NCI-H345 (cell line): ENCODE data around the gene F7.

Experiments used
- DNase-seq: peaks from one replicate; lab custom pipeline; 2025; lab: John Stamatoyannopoulos, UW

Gene F7

DNA sequence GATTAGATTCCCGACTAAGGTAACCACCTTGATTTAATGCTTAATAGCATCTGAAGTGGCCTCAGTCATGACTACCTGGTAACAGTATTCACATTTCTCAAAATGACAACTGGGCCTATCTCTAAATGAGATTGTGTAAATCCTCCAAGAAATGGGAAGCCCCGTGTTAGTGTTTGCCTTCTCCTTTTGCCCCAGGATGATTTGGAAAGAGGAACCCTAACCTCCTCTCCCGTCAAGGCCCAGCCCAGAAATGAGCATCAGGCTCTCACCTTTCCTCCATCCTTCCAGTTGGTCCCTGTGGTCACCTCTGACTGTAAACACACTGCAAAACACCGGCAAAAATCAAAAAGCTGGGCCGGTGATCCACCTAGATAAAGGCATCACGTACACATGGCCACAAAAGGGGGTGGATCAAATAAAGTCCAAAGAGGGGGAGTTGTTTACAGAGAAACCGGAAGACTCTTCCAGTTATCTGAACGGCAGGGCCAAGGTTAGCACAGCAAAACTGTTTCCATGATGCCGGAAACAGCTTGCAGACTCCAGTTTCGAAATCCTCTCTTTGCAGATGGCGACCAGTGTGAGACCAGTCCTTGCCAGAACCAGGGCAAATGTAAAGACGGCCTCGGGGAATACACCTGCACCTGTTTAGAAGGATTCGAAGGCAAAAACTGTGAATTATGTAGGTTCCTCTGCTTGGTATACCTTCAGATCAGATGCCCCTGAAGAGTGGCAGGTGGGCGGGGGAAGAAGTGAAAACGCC is 33.4 kb downstream of the F7 start:
- DNase-seq: no peak

DNA sequence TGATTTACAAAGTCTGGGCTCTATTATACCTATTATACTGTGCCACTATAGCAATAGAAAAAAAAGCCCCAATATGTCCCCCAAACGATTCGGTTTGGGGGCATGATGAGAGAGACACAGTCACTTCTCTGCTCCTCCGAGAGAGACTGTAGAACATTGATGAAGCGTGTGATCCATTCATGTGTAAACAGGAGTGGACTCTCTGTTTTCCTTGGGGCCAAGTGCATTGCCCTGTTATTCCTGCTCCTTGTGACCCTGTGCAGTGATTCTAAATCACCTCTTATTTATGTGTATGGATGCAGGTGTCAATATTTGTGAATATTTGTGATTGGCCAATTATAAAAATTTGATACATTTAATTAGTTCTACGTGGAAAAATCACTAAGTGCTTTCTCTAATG is 34.0 kb downstream of the F7 start:
- no peak for DNase-seq

GRCh38 chr13:113140677-113141600 is 35.3 kb downstream of the F7 start:
- no peak for DNase-seq

DNA sequence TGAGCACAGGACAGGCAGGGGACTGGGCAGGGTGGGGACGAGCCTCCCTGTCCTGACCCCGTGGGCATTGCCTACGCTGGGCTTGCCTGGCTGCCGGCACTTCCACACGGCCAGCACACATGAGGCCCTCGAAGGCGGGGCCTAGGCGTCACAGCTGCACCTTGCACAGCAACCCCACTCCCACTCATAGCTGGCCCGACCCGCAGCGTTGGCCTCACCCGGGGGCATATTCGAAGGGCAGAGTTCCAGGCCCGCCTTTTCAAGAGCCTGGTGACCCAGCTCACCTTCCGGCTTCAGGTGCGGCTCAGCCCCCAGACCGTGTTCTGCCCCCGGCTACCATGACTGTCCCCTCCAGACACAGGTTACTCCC is 36.0 kb downstream of the F7 start:
- no peak for DNase-seq

DNA sequence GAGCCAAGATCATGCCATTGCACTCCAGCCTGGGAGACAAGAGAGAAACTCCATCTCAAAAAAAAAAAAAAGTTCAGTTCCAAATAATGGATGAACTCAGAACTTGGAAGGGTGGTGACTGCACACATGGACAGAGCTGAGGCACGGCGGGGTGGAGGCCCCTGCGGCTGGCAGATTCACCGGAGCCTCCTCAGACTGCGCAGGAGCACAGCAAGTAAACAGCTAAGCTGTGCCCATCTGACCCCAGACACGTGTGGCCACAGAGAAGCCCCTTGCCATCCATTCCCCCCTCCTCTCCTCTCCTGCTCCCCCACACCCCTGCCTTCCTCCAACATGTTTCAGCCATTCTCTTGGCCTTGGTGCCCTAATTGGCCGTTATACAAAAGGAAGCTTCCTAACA is 37.3 kb downstream of the F7 start:
- no peak for DNase-seq

- DNase-seq: no peak
Observed at GRCh38 chr13:113143466-113144254, 38.1 kb downstream of the F7 start.

- DNase-seq: no peak
Observed at GRCh38 chr13:113144255-113144629, 38.7 kb downstream of the F7 start.

GRCh38 chr13:113145496-113145895 is 39.9 kb downstream of the F7 start:
- DNase-seq: no peak

GRCh38 chr13:113145911-113146598 is 40.5 kb downstream of the F7 start:
- no peak for DNase-seq

DNA sequence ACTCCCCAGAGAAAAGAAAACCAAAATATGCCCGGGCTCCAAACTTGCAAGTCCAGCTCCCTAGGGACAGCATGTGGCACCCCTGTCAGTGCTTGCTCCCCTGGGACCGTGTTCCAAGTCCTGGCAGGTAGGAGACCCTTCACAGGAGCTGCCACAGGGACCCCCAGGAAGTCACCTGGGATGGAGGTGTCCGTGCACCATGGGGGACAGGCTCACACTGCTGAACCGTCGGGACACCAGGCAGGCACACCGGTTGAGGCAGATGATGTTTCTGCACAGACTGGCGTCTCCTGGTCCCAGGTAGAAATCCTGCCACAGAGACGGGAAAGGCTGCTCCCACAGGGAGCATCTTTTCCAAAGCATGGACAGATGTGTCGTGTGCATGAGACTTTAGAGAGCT is 41.2 kb downstream of the F7 start:
- DNase-seq: no peak

GRCh38 chr13:113147206-113147605 is 41.6 kb downstream of the F7 start:
- DNase-seq: no peak

GRCh38 chr13:113148407-113148806 is 42.8 kb downstream of the F7 start:
- DNase-seq: no peak

DNA sequence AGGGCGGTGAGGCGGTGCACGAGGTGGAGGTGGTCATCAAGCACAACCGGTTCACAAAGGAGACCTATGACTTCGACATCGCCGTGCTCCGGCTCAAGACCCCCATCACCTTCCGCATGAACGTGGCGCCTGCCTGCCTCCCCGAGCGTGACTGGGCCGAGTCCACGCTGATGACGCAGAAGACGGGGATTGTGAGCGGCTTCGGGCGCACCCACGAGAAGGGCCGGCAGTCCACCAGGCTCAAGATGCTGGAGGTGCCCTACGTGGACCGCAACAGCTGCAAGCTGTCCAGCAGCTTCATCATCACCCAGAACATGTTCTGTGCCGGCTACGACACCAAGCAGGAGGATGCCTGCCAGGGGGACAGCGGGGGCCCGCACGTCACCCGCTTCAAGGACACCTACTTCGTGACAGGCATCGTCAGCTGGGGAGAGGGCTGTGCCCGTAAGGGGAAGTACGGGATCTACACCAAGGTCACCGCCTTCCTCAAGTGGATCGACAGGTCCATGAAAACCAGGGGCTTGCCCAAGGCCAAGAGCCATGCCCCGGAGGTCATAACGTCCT is 43.4 kb downstream of the F7 start:
- DNase-seq: no peak

GRCh38 chr13:113149711-113150549 is 44.3 kb downstream of the F7 start:
- no peak for DNase-seq

- no peak for DNase-seq
Observed at GRCh38 chr13:113150550-113151365, 45.2 kb downstream of the F7 start.

GRCh38 chr13:113151745-113152690 is 46.4 kb downstream of the F7 start:
- no peak for DNase-seq

GRCh38 chr13:113152691-113152983 is 47.0 kb downstream of the F7 start:
- no peak for DNase-seq

- DNase-seq: peak; percentile 47
Observed at GRCh38 chr13:113152984-113153809, 47.6 kb downstream of the F7 start.
